Upper lobe of left lung (tissue), 4 donors: ENCODE results near the gene SLC35C1.

Source experiments
- CTCF ChIP-seq, 6 experiments: fragments of 450-650 bp in 4 of 6; fragments of 200-600 bp in 2 of 6; sonication (generic) in 2 of 6; IDR thresholded peaks; one replicate each; pipeline ENCODE4 v1.5.1; 2016 to 2019; ENCODE audit warnings: antibody characterized with exemption in 6 of 6
- EP300 ChIP-seq, 4 donors: sonication (generic); formaldehyde crosslinking; IDR thresholded peaks; one replicate each; pipeline ENCODE4 v1.5.1; 2017; ENCODE audit warnings: antibody characterized with exemption in 4 of 4, control low read depth in 2 of 4
- POLR2AphosphoS5 ChIP-seq, 2 donors: sonication (generic); formaldehyde crosslinking; IDR thresholded peaks; one replicate each; pipeline ENCODE4 v1.5.1; 2017; ENCODE audit warnings: antibody characterized with exemption in 2 of 2

- TF ChIP-seq POLR2AphosphoS5 (IDR thresholded peaks at IDR 0.05) (no peak), CTCF (IDR thresholded peaks at IDR 0.05) (no peak), EP300 (IDR thresholded peaks at IDR 0.05) (no peak)
Measured at GRCh38 chr11:45850446-45850845, 45.5 kb downstream of the SLC35C1 start.
